H9 (cell line): ENCODE measurements around the gene SREBF1. TPM values are rescaled to one million over a fixed set of nuclear protein-coding genes. Genes with fewer than 3 reads are reported as not detected.

Source experiments
- DNase-seq: peaks from one replicate; pipeline ENCODE4 v3.0.0-alpha.2; 2017
- H2AFZ ChIP-seq: one replicate; pipeline ENCODE4 v1.6.1; 2013; ENCODE audit warnings: mild to moderate bottlenecking, low read length, control low read depth, moderate library complexity
- H2AK5ac ChIP-seq: 2 replicates; pipeline ENCODE4 v1.6.1; 2013; ENCODE audit warnings: low read length, control low read depth, mixed read lengths; ENCODE audit not compliant: insufficient read length
- H2BK120ac ChIP-seq: one replicate; pipeline ENCODE4 v1.6.1; 2013; ENCODE audit warnings: low read depth, mild to moderate bottlenecking, low read length, control low read depth, inconsistent platforms; ENCODE audit not compliant: poor library complexity, severe bottlenecking
- H2BK12ac ChIP-seq: 2 replicates; pipeline ENCODE4 v1.6.1; 2013; ENCODE audit warnings: low read length, control low read depth, mixed read lengths, low read depth; ENCODE audit not compliant: insufficient read length
- H2BK15ac ChIP-seq: 2 replicates; pipeline ENCODE4 v1.6.1; 2013; ENCODE audit warnings: low read depth, low read length, control low read depth
- H2BK20ac ChIP-seq: one replicate; pipeline ENCODE4 v1.6.1; 2013; ENCODE audit warnings: low read depth, mild to moderate bottlenecking, low read length, control low read depth, inconsistent platforms; ENCODE audit not compliant: poor library complexity, severe bottlenecking
- H2BK5ac ChIP-seq: 2 replicates; pipeline ENCODE4 v1.6.1; 2013; ENCODE audit warnings: low read length, control low read depth, mixed read lengths; ENCODE audit not compliant: insufficient read length
- H3K14ac ChIP-seq: 2 replicates; pipeline ENCODE4 v1.6.1; 2013; ENCODE audit warnings: low read length, control low read depth; ENCODE audit not compliant: insufficient read depth
- H3K18ac ChIP-seq: 2 replicates; pipeline ENCODE4 v1.6.1; 2013; ENCODE audit warnings: low read depth, mild to moderate bottlenecking, mixed read lengths, low read length, control low read depth; ENCODE audit not compliant: insufficient read length
- H3K23ac ChIP-seq: 2 replicates; pipeline ENCODE4 v1.6.1; 2013; ENCODE audit warnings: low read length, control low read depth, mixed read lengths, low read depth; ENCODE audit not compliant: insufficient read length
- H3K23me2 ChIP-seq: 2 replicates; pipeline ENCODE4 v1.6.1; 2013; ENCODE audit warnings: low read depth, mild to moderate bottlenecking, mixed read lengths, low read length, control low read depth; ENCODE audit not compliant: insufficient read length, poor library complexity, severe bottlenecking
- H3K27ac ChIP-seq: 2 replicates; pipeline ENCODE4 v1.5.1; 2013; ENCODE audit warnings: low read length, control low read depth, mixed read lengths, low read depth; ENCODE audit not compliant: insufficient read length
- H3K27me3 ChIP-seq: 2 replicates; pipeline ENCODE4 v1.6.1; 2013; ENCODE audit warnings: low read length, control low read depth, inconsistent platforms; ENCODE audit not compliant: insufficient read depth
- H3K4ac ChIP-seq: 2 replicates; pipeline ENCODE4 v1.6.1; 2013; ENCODE audit warnings: low read depth, mild to moderate bottlenecking, control low read depth, inconsistent platforms, low read length, moderate library complexity
- H3K4me1 ChIP-seq: 2 replicates; pipeline ENCODE4 v1.6.1; 2013; ENCODE audit warnings: low read length, control low read depth, inconsistent platforms; ENCODE audit not compliant: insufficient read depth
- H3K4me2 ChIP-seq: 2 replicates; pipeline ENCODE4 v1.6.1; 2013; ENCODE audit warnings: low read length, control low read depth, mixed read lengths; ENCODE audit not compliant: insufficient read length, insufficient read depth
- H3K56ac ChIP-seq: 2 replicates; pipeline ENCODE4 v1.6.1; 2013; ENCODE audit warnings: low read depth, mild to moderate bottlenecking, mixed read lengths, low read length, control low read depth; ENCODE audit not compliant: insufficient read length
- H3K79me1 ChIP-seq: 2 replicates; pipeline ENCODE4 v1.6.1; 2013; ENCODE audit warnings: low read depth, mild to moderate bottlenecking, moderate library complexity, low read length, control low read depth, inconsistent platforms; ENCODE audit not compliant: insufficient read depth, poor library complexity, severe bottlenecking
- H3K79me2 ChIP-seq: 2 replicates; pipeline ENCODE4 v1.6.1; 2013; ENCODE audit warnings: low read length, control low read depth, inconsistent platforms; ENCODE audit not compliant: insufficient read depth
- H3K9ac ChIP-seq: 2 replicates; pipeline ENCODE4 v1.6.1; 2013; ENCODE audit warnings: low read length, control low read depth, mixed read lengths; ENCODE audit not compliant: insufficient read length; ENCODE audit errors: extremely low read depth
- H3K9me3 ChIP-seq: one replicate; pipeline ENCODE4 v1.6.1; 2013; ENCODE audit warnings: low read depth, low read length, inconsistent platforms; ENCODE audit not compliant: control insufficient read depth
- H3T11ph ChIP-seq: one replicate; pipeline ENCODE4 v1.6.1; 2013; ENCODE audit warnings: mild to moderate bottlenecking, low read length, control low read depth, inconsistent platforms
- H4K20me1 ChIP-seq: one replicate; pipeline ENCODE4 v1.6.1; 2013; ENCODE audit not compliant: control insufficient read depth, insufficient read length, insufficient read depth
- H4K5ac ChIP-seq: 2 replicates; pipeline ENCODE4 v1.6.1; 2013; ENCODE audit warnings: low read depth, mild to moderate bottlenecking, mixed read lengths, low read length, control low read depth; ENCODE audit not compliant: insufficient read length
- H4K8ac ChIP-seq: replicated peaks from 2 replicates; pipeline ENCODE4 v1.6.1; 2013; ENCODE audit warnings: low read length, control low read depth, mixed read lengths, low read depth; ENCODE audit not compliant: insufficient read length
- H4K91ac ChIP-seq: 2 replicates; pipeline ENCODE4 v1.6.1; 2013; ENCODE audit warnings: low read depth, mild to moderate bottlenecking, moderate library complexity, mixed read lengths, low read length, control low read depth; ENCODE audit not compliant: insufficient read length
- H3K27ac Mint-ChIP-seq, 3 experiments: 2 replicates in 2 of 3; 3 replicates in 1 of 3; pipeline ENCODE4 v1.8.0; 2020 to 2021; ENCODE audit warnings: mixed read lengths in 3 of 3, mild to moderate bottlenecking in 1 of 3, moderate library complexity in 1 of 3
- H3K27me3 Mint-ChIP-seq: 2 replicates; pipeline ENCODE4 v1.8.0; 2021; ENCODE audit warnings: low read depth, mild to moderate bottlenecking, moderate library complexity, mixed read lengths
- H3K36me3 Mint-ChIP-seq, 3 experiments: 2 replicates in 2 of 3; 3 replicates in 1 of 3; pipeline ENCODE4 v1.8.0; 2020 to 2021; ENCODE audit warnings: low read depth in 3 of 3, mixed read lengths in 3 of 3; ENCODE audit not compliant: insufficient read depth in 1 of 3
- H3K4me1 Mint-ChIP-seq, 2 experiments: 2 replicates each; pipeline ENCODE4 v1.8.0; 2020; ENCODE audit warnings: mixed read lengths in 2 of 2
- H3K4me3 Mint-ChIP-seq, 2 experiments: 2 replicates in 1 of 2; 3 replicates in 1 of 2; pipeline ENCODE4 v1.8.0; 2020 to 2021; ENCODE audit warnings: mild to moderate bottlenecking in 2 of 2, mixed read lengths in 2 of 2, moderate library complexity in 1 of 2
- H3K9me3 Mint-ChIP-seq, 2 experiments: 2 replicates in 1 of 2; 3 replicates in 1 of 2; pipeline ENCODE4 v1.8.0; 2020; ENCODE audit warnings: mild to moderate bottlenecking in 2 of 2, mixed read lengths in 2 of 2, moderate library complexity in 1 of 2
- CTCF ChIP-seq: fragments of 200-600 bp; sonication (generic); conservative IDR thresholded peaks from 3 replicates; pipeline ENCODE4 v1.8.0; 2021; ENCODE audit warnings: antibody characterized with exemption, mild to moderate bottlenecking
- WGBS: extraction: QIAGEN DNeasy Blood & Tissue Kit; methylation state at CpG from one replicate; pipeline ENCODE4 v1.1.7; 2013; ENCODE audit warnings: missing lambda C conversion rate, low lambda C conversion rate, mixed read lengths; ENCODE audit not compliant: insufficient read length; ENCODE audit errors: extremely low coverage; 5-methylcytosine and 5-hydroxymethylcytosine counted together
- total RNA-seq: library from RNA; stranded (reverse); gene quantifications from 2 replicates; pipeline ENCODE4 v1.2.1, GENCODE V29; 2021

The SREBF1 gene
- total RNA-seq, 1 experiment from 2014 or later: 81.9 TPM

- Histone ChIP-seq H2BK120ac (no peak overlapping the region), H3K9ac (no peak overlapping the region), H4K5ac (no peak overlapping the region), H3K23me2 (no peaks in the 10 kb centered on the region), H2AK5ac (no peak overlapping the region), H2BK12ac (no peak overlapping the region), H2BK20ac (no peak overlapping the region), H4K8ac (no peak overlapping the region), H3K4me2 (no peak overlapping the region), H3K56ac (no peak overlapping the region), H2BK5ac (no peak overlapping the region), H3K79me2 (no peaks in the 10 kb centered on the region), H2AFZ (no peak overlapping the region), H3K23ac (no peak overlapping the region), H3K14ac (no peak overlapping the region), H3K18ac (no peak overlapping the region), H3K4ac (no peak overlapping the region), H3T11ph (no peak overlapping the region), H3K27me3 (no peaks in the 10 kb centered on the region; the same call in 1 of the 2 replicates), H4K20me1 (no peaks in the 10 kb centered on the region), H3K9me3 (no peaks in the 10 kb centered on the region), H3K79me1 (no peaks in the 10 kb centered on the region), H2BK15ac (no peak overlapping the region), H3K27ac (no peak overlapping the region), H3K4me1 (no peaks in the 10 kb centered on the region), H4K91ac (no peak overlapping the region)
- no peaks in the 10 kb centered on the region; a peak in 1 of 7 replicates for H3K36me3 Mint-ChIP-seq
- WGBS: no CpG with 5 or more reads among the region's 6 CpGs
- peak overlapping the region in 1 of 3 experiments; percentile 79; a peak in 1 of 7 replicates for H3K27ac Mint-ChIP-seq
- no peaks in the 10 kb centered on the region for H3K9me3 Mint-ChIP-seq
- H3K4me1 Mint-ChIP-seq: peaks cover 11 to 39% of the 10 kb centered on the region in 2 experiments
- no peak for DNase-seq
- peaks cover 24% of the 10 kb centered on the region for H3K27me3 Mint-ChIP-seq
- no peak overlapping the region for H3K4me3 Mint-ChIP-seq
- no peak for TF ChIP-seq CTCF
Measured at GRCh38 chr17:17767887-17768418, 68.8 kb downstream of the SREBF1 start.
